ENCODE measurements around the gene WNT8A. TPM values are rescaled to one million over a fixed set of nuclear protein-coding genes. Genes with fewer than 3 reads are reported as not detected.

The WNT8A gene
- total and polyA plus RNA-seq, 2 donors from 2014 or later: not detected

- Histone ChIP-seq H3K4me1 (ENCODE audit: control insufficient read depth in 2 of 3, insufficient read depth in 2 of 3, low read depth in 1 of 3, low read length in 3 of 3) (no peaks in the 10 kb centered on the region), H3K27me3 (ENCODE audit: control insufficient read depth, insufficient read depth, low read length) (no peaks in the 10 kb centered on the region), H3K9me3 (ENCODE audit: control insufficient read depth in 2 of 3, insufficient read depth in 1 of 3, low read length in 3 of 3) (no peaks in the 10 kb centered on the region), H3K9ac (ENCODE audit: low read length in 3 of 3) (no peak overlapping the region), H3K36me3 (ENCODE audit: control insufficient read depth in 2 of 3, insufficient read depth in 3 of 3, low read length in 3 of 3) (no peaks in the 10 kb centered on the region), H3K4me3 (ENCODE audit: low read length in 3 of 3) (no peak overlapping the region), H3K27ac (ENCODE audit: low read depth in 2 of 2, low read length in 2 of 2) (no peak overlapping the region)
- no peak for DNase-seq
- TF ChIP-seq CTCF (IDR thresholded peaks at IDR 0.05; ENCODE audit: borderline replicate concordance, extremely low read depth, insufficient read depth): no peak
- no peak for FAIRE-seq
- intact Hi-C loops (cut with DNase I): no loop called here
These were observed 18.9 kb downstream of the WNT8A start for GRCh38 chr5:138102454-138103318.

GRCh38 chr5:138103319-138103637 is 19.4 kb downstream of the WNT8A start:
- DNase-seq (no peak), FAIRE-seq (no peak)
- Histone ChIP-seq H3K9me3 (ENCODE audit: control insufficient read depth in 2 of 3, insufficient read depth in 1 of 3, low read length in 3 of 3) (no peaks in the 10 kb centered on the region), H3K4me3 (ENCODE audit: low read length in 3 of 3) (no peak overlapping the region), H3K27me3 (ENCODE audit: control insufficient read depth, insufficient read depth, low read length) (no peaks in the 10 kb centered on the region), H3K36me3 (ENCODE audit: control insufficient read depth in 2 of 3, insufficient read depth in 3 of 3, low read length in 3 of 3) (no peaks in the 10 kb centered on the region), H3K9ac (ENCODE audit: low read length in 3 of 3) (no peak overlapping the region), H3K27ac (ENCODE audit: low read depth in 2 of 2, low read length in 2 of 2) (no peak overlapping the region), H3K4me1 (ENCODE audit: control insufficient read depth in 2 of 3, insufficient read depth in 2 of 3, low read depth in 1 of 3, low read length in 3 of 3) (no peaks in the 10 kb centered on the region)
- intact Hi-C loops (cut with DNase I): no loop called here
- no peak for TF ChIP-seq CTCF (IDR thresholded peaks at IDR 0.05; ENCODE audit: borderline replicate concordance, extremely low read depth, insufficient read depth)

GRCh38 chr5:138105709-138106108 is 21.9 kb downstream of the WNT8A start:
- Histone ChIP-seq H3K9me3 (ENCODE audit: control insufficient read depth in 2 of 3, insufficient read depth in 1 of 3, low read length in 3 of 3) (no peaks in the 10 kb centered on the region), H3K4me3 (ENCODE audit: low read length in 3 of 3) (no peak overlapping the region), H3K9ac (ENCODE audit: low read length in 3 of 3) (no peak overlapping the region), H3K27me3 (ENCODE audit: control insufficient read depth, insufficient read depth, low read length) (no peaks in the 10 kb centered on the region), H3K27ac (ENCODE audit: low read depth in 2 of 2, low read length in 2 of 2) (no peak overlapping the region), H3K4me1 (ENCODE audit: control insufficient read depth in 2 of 3, insufficient read depth in 2 of 3, low read depth in 1 of 3, low read length in 3 of 3) (no peaks in the 10 kb centered on the region), H3K36me3 (ENCODE audit: control insufficient read depth in 2 of 3, insufficient read depth in 3 of 3, low read length in 3 of 3) (no peaks in the 10 kb centered on the region)
- FAIRE-seq (no peak), DNase-seq (no peak)
- intact Hi-C loops (cut with DNase I): no loop called here
- no peak for TF ChIP-seq CTCF (IDR thresholded peaks at IDR 0.05; ENCODE audit: borderline replicate concordance, extremely low read depth, insufficient read depth)
